HepG2 (cell line): ENCODE measurements around the gene FOXN3. TPM values are rescaled to one million over a fixed set of nuclear protein-coding genes. Genes with fewer than 3 reads are reported as not detected.

ENCODE experiments used
- AHDC1 ChIP-seq: sonication (generic); formaldehyde crosslinking; IDR thresholded peaks from 2 replicates; pipeline ENCODE4 v1.5.1; 2020; ENCODE audit warnings: mild to moderate bottlenecking, missing genetic modification reagents, borderline replicate concordance
- CREB1 ChIP-seq, 2 experiments: fragments of 450-650 bp in 1 of 2; IDR thresholded peaks; 2 replicates each; pipeline ENCODE4 v1.6.1; 2016 to 2017; ENCODE audit warnings: control low read depth in 1 of 2, mild to moderate bottlenecking in 1 of 2, missing compliant biosample characterization in 1 of 2, missing genetic modification characterization in 1 of 2
- FOXA1 ChIP-seq, 2 experiments: fragments of 450-650 bp in 1 of 2; sonication (generic) in 1 of 2; formaldehyde crosslinking in 1 of 2; IDR thresholded peaks; 2 replicates each; pipeline versions ENCODE4 v1.4.0 to v1.6.1; 2016 to 2020; ENCODE audit warnings: missing genetic modification reagents in 1 of 2
- FOXJ3 ChIP-seq: sonication (generic); formaldehyde crosslinking; IDR thresholded peaks from 2 replicates; pipeline ENCODE4 v1.4.0; 2020; ENCODE audit warnings: missing genetic modification reagents, mild to moderate bottlenecking, borderline replicate concordance
- GABPA ChIP-seq, 2 experiments: IDR thresholded peaks; 2 replicates each; pipeline ENCODE4 v1.6.1; 2011 to 2016; ENCODE audit warnings: low read depth in 2 of 2, low read length in 1 of 2, missing biosample characterization in 1 of 2, missing genetic modification characterization in 1 of 2
- GATAD1 ChIP-seq: IDR thresholded peaks from 2 replicates; pipeline ENCODE4 v1.6.1; 2016; ENCODE audit warnings: missing genetic modification reagents, missing compliant biosample characterization
- GATAD2A ChIP-seq: IDR thresholded peaks from 2 replicates; pipeline ENCODE4 v1.6.1; 2016
- HDAC2 ChIP-seq: sonication (generic); formaldehyde crosslinking; IDR thresholded peaks from 2 replicates; pipeline ENCODE4 v1.4.0; 2020; ENCODE audit warnings: missing genetic modification reagents
- HIC2 ChIP-seq: sonication (generic); formaldehyde crosslinking; IDR thresholded peaks from 2 replicates; pipeline ENCODE4 v1.9.0; 2022; ENCODE audit warnings: low read depth, missing genetic modification reagents
- HNF4A ChIP-seq: sonication (generic); formaldehyde crosslinking; IDR thresholded peaks from 2 replicates; pipeline ENCODE4 v1.4.0; 2020; ENCODE audit warnings: missing genetic modification reagents
- POGZ ChIP-seq: sonication (generic); formaldehyde crosslinking; IDR thresholded peaks from 2 replicates; pipeline ENCODE4 v1.4.0; 2020; ENCODE audit warnings: mild to moderate bottlenecking, missing genetic modification reagents
- SMC3 ChIP-seq: IDR thresholded peaks from 2 replicates; pipeline ENCODE4 v1.6.1; 2011; ENCODE audit warnings: low read length, improper control_type of control experiment
- SOX5 ChIP-seq: IDR thresholded peaks from 2 replicates; pipeline ENCODE4 v1.6.1; 2016; ENCODE audit warnings: borderline replicate concordance
- SP5 ChIP-seq: IDR thresholded peaks from 2 replicates; pipeline ENCODE4 v1.6.1; 2016; ENCODE audit warnings: low read depth, borderline replicate concordance
- TEAD3 ChIP-seq: optimal IDR thresholded peaks from 2 replicates; pipeline ENCODE3; 2016; ENCODE audit warnings: borderline replicate concordance
- ZBTB7B ChIP-seq: sonication (generic); formaldehyde crosslinking; IDR thresholded peaks from 2 replicates; pipeline ENCODE4 v1.4.0; 2020; ENCODE audit warnings: missing genetic modification reagents
- ZNF331 ChIP-seq: sonication (generic); formaldehyde crosslinking; IDR thresholded peaks from 2 replicates; pipeline ENCODE4 v1.4.0; 2020; ENCODE audit warnings: missing genetic modification reagents
- ZNF44 ChIP-seq: sonication (generic); formaldehyde crosslinking; IDR thresholded peaks from 2 replicates; pipeline ENCODE4 v1.5.1; 2020; ENCODE audit warnings: mild to moderate bottlenecking, missing genetic modification reagents
- polyA plus RNA-seq, 8 experiments: library from polyadenylated mRNA; depleted of rRNA in 3 of 8; stranded (reverse) in 7 of 8; unstranded in 1 of 8; fragments of >200 nt; fragmentation: Illumina TruSeq in 4 of 8; extraction: Trizol in 4 of 8; gene quantifications; 2 replicates each; pipeline versions ENCODE4 v1.2.1 to v1.2.3, GENCODE V29; 2011 to 2016; ENCODE audit warnings: low read depth in 4 of 8, missing spikeins in 1 of 8, mixed read lengths in 1 of 8; ENCODE audit not compliant: insufficient read depth in 1 of 8
- total RNA-seq, 5 experiments: library from RNA; depleted of rRNA; stranded (reverse); fragments of >200 nt; fragmentation: Illumina TruSeq; extraction: Trizol; gene quantifications; 2 replicates each; pipeline ENCODE4 v1.2.3, GENCODE V29; 2016; ENCODE audit warnings: low read depth in 1 of 5
- TF ChIP-seq, protein P1 (sequence below): IDR thresholded peaks from 2 replicates; pipeline ENCODE4 v1.6.1; 2012; ENCODE audit warnings: low read depth, low read length, improper control_type of control experiment

FOXN3 gene
- total and polyA plus RNA-seq, 2 of the 13 experiments (the other 11 are each of a cell fraction or from before 2014, with no cell fraction given), result 32.4 to 70.2 TPM

- TF ChIP-seq SP5 (CRISPR knock-in tag) (peak; percentile 13; the same call in 1 of the 2 replicates), HIC2 (CRISPR knock-in tag) (peak; percentile 92), FOXA1 (IDR thresholded peaks at IDR 0.05) (no peak), FOXA1 (CRISPR knock-in tag; IDR thresholded peaks at IDR 0.05) (peak; percentile 54), ZNF44 (CRISPR knock-in tag) (0 out of 2 replicates have a peak, but pooled peaks have one; percentile 28), GABPA (IDR thresholded peaks at IDR 0.05; ENCODE audit: low read depth, low read length) (no peak), GABPA (CRISPR knock-in tag; IDR thresholded peaks at IDR 0.05; ENCODE audit: low read depth) (no peak), ZBTB7B (0 out of 2 replicates have a peak, but pooled peaks have one; percentile 24), HDAC2 (CRISPR knock-in tag) (peak; percentile 70), POGZ (peak; percentile 51; the same call in 1 of the 2 replicates), SMC3 (peak; percentile 46), SOX5 (peak; percentile 58; the same call in 1 of the 2 replicates), AHDC1 (CRISPR knock-in tag) (peak; percentile 48; the same call in 1 of the 2 replicates), CREB1 (IDR thresholded peaks at IDR 0.05) (no peak), CREB1 (CRISPR knock-in tag; IDR thresholded peaks at IDR 0.05) (0 out of 2 replicates have a peak, but pooled peaks have one; percentile 14), HNF4A (CRISPR knock-in tag) (peak; percentile 21; the same call in 1 of the 2 replicates), ZNF331 (peak; percentile 62; the same call in 1 of the 2 replicates), GATAD2A (peak; percentile 84), TEAD3 (CRISPR knock-in tag) (peak; percentile 27), GATAD1 (CRISPR knock-in tag) (0 out of 2 replicates have a peak, but pooled peaks have one; percentile 18), FOXJ3 (CRISPR knock-in tag) (no peak)
- TF ChIP-seq, protein P1, sequence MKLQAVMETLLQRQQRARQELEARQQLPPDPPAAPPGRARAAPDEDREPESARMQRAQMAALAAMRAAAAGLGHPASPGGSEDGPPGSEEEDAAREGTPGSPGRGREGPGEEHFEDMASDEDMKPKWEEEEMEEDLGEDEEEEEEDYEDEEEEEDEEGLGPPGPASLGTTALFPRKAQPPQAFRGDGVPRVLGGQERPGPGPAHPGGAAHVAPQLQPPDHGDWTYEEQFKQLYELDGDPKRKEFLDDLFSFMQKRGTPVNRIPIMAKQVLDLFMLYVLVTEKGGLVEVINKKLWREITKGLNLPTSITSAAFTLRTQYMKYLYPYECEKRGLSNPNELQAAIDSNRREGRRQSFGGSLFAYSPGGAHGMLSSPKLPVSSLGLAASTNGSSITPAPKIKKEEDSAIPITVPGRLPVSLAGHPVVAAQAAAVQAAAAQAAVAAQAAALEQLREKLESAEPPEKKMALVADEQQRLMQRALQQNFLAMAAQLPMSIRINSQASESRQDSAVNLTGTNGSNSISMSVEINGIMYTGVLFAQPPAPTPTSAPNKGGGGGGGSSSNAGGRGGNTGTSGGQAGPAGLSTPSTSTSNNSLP, result peak; percentile 10; the same call in 1 of the 2 replicates
Observed at GRCh38 chr14:89214221-89214965, 202.6 kb downstream of the FOXN3 start (continued).
